ENCODE measurements around the gene CNTN4. TPM values are rescaled to one million over a fixed set of nuclear protein-coding genes. Genes with fewer than 3 reads are reported as not detected.

CNTN4 gene
- total RNA-seq, 6 experiments from 2014 or later, result not detected

- Mint-ChIP-seq H3K4me1 (ENCODE audit: low read depth) (no peaks in the 10 kb centered on the region), H3K27me3 (ENCODE audit: insufficient read depth) (no peaks in the 10 kb centered on the region), H3K27ac (no peak overlapping the region), H3K4me3 (no peak overlapping the region), H3K9me3 (peaks cover 48% of the 10 kb centered on the region), H3K36me3 (ENCODE audit: low read depth) (no peaks in the 10 kb centered on the region)
- TF ChIP-seq CTCF (IDR thresholded peaks at IDR 0.05), result no peak
- no peak for DNase-seq
Measured at GRCh38 chr3:2879587-2879986, 780.9 kb downstream of the CNTN4 start.

GRCh38 chr3:2880218-2880756 is 781.6 kb downstream of the CNTN4 start:
- no peak overlapping the region for H3K4me3 Mint-ChIP-seq
- no peaks in the 10 kb centered on the region for H3K36me3 Mint-ChIP-seq (ENCODE audit: low read depth)
- peaks cover 44% of the 10 kb centered on the region for H3K9me3 Mint-ChIP-seq
- no peak for TF ChIP-seq CTCF (IDR thresholded peaks at IDR 0.05)
- H3K27me3 Mint-ChIP-seq (ENCODE audit: insufficient read depth), result no peaks in the 10 kb centered on the region
- no peak for DNase-seq
- no peak overlapping the region for H3K27ac Mint-ChIP-seq
- no peaks in the 10 kb centered on the region for H3K4me1 Mint-ChIP-seq (ENCODE audit: low read depth)

DNA sequence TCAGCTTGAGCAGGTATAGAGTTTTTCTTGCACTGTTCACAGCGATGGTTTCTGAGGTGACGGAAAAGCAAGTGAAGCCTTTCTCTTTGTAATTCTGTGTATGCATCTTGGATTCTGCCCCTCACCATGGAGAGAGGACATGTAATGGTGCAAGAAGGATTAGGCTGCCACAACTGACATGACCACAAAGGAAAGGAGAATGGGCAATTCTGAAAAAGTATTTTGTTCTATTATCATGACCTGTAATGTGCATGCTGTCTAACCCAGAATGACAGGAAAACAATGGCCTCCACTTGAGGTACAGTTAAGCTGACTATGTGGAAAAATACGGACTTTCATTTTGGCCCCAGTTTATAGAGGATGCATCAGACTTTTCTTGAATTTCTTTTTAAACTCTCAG is 784.6 kb downstream of the CNTN4 start:
- no peak for TF ChIP-seq CTCF (IDR thresholded peaks at IDR 0.05)
- Mint-ChIP-seq H3K4me1 (ENCODE audit: low read depth) (no peaks in the 10 kb centered on the region), H3K27me3 (ENCODE audit: insufficient read depth) (no peaks in the 10 kb centered on the region), H3K36me3 (ENCODE audit: low read depth) (no peaks in the 10 kb centered on the region), H3K27ac (no peak overlapping the region), H3K9me3 (peaks cover 46% of the 10 kb centered on the region), H3K4me3 (no peak overlapping the region)
- no peak for DNase-seq

DNA sequence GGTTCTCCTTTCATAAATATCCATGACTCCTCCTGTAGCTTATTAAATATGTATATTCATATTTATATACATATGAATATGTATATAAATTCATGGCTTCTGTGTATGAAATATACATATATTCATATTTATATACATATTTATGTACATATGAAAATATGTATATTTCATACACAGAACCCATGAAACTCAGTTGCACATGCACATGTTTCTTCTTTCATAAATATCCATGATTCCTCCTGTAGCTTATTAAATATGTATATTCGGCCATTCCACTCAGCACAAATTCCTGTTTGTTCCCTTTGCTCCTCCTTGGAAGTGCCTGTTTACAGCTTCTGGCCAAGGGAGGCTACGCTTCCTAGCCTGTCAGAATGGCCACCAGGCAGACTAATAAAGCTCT is 789.9 kb downstream of the CNTN4 start:
- Mint-ChIP-seq H3K27me3 (ENCODE audit: insufficient read depth) (no peaks in the 10 kb centered on the region), H3K4me3 (no peak overlapping the region), H3K36me3 (ENCODE audit: low read depth) (no peaks in the 10 kb centered on the region), H3K4me1 (ENCODE audit: low read depth) (no peaks in the 10 kb centered on the region), H3K27ac (no peak overlapping the region), H3K9me3 (peaks cover 26% of the 10 kb centered on the region)
- TF ChIP-seq CTCF (IDR thresholded peaks at IDR 0.05), result no peak
- DNase-seq, result no peak

DNA sequence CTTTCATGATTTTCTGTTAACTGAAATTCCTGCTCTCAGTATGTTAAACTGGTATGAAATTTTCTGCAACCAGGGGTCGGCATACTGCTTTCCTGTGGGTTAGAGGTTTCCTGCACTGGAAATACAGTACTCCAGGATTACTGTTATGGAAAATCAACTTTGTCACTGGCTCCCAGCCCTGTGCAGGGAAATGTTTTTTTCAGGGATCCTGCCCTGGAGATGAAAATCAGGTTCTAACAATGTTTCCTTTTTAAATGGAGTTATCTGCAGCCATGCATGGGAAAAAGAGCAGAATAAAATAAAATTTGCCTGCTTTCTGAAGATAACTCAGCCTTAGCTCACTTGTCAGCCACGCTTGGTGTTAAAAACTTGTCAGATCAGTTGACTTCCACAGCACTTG is 791.1 kb downstream of the CNTN4 start:
- Mint-ChIP-seq H3K4me1 (ENCODE audit: low read depth) (no peaks in the 10 kb centered on the region), H3K9me3 (peaks cover 31% of the 10 kb centered on the region), H3K27me3 (ENCODE audit: insufficient read depth) (no peaks in the 10 kb centered on the region), H3K27ac (no peak overlapping the region), H3K4me3 (no peak overlapping the region), H3K36me3 (ENCODE audit: low read depth) (no peaks in the 10 kb centered on the region)
- no peak for TF ChIP-seq CTCF (IDR thresholded peaks at IDR 0.05)
- DNase-seq, result no peak
